GM21717 (cell line): ENCODE data around the gene PIAS2.
"Not testable (repeated sequence)": the region's sequence is repeated elsewhere in the genome, so short reads cannot be mapped to it uniquely, and the experiment has no call there.

ENCODE experiments used
- ATAC-seq: cut with Tn5 transposase; IDR thresholded peaks from one replicate; pipeline ENCODE4 v1.9.1; 2021; ENCODE audit warnings: mild to moderate bottlenecking, moderate library complexity; ENCODE audit not compliant: unreplicated experiment

Gene PIAS2

GRCh38 chr18:46917108-46917802, at the start of gene PIAS2, which contains the start of gene KATNAL2:
Gene PIAS2, minus strand, starts transcription at chr18:46917507. Its CDS starts 162 bp downstream, at chr18:46917345.
Gene KATNAL2, plus strand, starts transcription at chr18:46917602. Its CDS starts 29,271 bp downstream, at chr18:46946873.
- peak; percentile 77 for ATAC-seq

DNA sequence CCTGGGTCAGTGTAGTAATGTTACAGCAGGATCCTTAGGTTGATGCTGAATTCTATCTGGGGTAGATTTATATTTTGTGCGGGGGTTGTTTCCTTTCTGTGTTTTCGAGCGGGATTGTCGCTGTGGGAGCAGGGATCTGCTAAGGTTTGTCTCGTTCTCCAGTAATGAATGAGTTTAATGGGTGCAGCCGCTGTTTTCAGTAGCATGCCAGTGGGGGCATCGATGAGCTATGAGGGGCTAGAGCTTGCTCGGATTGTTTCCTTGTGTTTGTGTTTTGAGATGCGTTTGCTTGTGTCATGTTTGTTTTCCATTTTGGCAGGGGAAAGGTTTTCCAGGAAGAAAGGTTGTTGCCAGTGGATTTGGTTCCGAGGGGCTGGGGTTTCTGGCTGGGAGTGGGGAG, 49.0 kb upstream of the PIAS2 start:
- not testable (repeated sequence) for ATAC-seq

DNA sequence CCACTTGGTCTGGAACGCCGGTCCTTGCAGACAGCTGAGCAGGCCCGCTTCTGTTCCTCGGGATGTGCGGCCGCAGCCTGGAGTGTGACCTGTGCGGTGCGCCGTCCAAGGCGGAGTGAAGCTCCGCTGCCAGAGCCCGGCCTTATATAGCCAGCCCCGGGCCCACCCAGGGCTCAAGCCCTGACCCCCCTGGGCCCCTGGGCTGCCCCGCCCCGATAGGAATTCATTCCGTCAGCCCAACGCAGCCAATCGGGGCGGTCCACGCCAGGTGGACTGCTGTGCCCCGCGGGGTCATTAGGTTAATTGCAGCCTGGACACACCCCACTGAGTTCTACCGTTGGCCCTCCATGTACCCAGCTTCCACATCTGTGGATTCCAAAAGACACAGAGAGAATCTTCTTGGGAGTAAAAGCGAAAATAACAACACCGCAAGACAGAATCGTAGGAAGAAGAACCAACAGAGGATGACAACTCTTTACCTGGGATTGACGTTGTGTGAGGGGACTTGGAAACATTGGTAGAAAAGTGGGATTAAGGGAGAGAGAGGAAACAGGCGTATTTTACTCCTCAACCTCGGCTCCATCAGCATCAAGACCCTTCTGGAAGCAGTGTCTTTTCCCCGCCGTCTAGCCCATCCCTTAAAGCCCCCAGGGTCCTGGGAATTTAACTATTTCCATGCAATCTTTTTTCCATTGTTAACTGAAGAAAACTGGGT, 47.4 kb upstream of the PIAS2 start:
- not testable (repeated sequence) for ATAC-seq

DNA sequence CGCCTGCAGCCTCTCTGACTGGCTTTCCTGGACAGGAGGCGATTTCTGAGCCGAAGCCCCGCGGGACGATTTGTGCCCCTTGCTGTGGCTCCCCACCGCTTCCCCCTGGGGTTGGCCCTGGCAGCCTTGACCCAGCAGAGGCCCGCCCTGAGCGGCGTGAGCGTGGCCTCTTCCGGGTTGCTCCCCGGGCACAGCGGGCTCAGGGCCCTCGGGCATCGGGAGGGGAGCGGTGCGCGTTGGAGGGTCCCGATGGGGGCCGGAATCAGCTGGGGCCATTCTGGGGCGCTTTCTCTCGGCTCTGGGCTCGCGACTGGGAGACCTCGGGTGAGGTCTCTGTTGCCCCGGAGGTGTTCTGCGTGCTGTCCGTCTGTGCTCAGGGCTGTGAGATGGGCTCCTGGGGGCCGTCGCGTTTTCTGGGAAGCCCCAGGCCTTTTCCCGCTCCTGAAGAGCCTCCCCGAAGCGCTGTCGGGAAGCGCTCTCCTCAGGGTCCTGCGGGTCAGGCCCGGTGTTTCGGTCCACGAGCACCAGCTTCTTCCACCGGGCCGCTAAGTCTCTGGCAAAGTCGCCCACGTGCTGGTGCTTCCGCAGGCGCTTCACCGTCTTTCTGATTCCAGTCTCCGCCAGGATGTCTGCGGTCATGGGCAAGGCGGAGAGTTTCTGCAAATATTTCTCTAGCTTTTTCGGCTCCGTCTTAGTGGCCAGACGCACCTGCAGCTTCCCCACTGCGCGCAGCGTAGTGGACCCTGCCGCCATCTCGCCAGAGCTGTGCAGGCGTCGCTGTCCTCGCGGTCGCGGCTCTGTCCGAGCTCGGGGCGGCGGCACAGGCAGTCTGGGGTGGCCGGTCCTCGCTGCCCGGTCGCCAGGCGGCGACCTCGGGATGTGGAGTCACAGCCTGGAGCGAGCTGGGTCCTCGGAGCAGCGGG, 46.6 kb upstream of the PIAS2 start:
- ATAC-seq: not testable (repeated sequence)

GRCh38 chr18:46958209-46958608, 40.9 kb upstream of the PIAS2 start:
- ATAC-seq: no peak

DNA sequence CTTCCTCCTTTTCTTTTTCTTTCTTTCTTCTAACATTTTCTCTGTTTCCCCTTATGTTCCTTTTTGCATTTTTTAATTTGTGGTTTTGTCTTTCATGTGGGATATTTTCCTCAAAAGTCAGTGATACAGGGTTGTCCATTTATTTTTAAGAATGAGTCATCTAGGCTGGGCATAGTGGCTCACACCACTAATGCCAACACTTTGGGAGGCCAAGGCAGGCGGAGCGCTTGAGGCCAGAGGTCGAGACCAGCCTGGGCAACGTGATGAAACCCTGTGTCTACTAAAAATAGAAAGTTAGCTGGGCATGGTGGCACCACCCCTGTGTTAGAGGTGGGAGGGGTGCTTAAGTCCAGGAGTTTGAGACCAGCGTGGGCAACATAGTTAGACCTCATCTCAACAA, 35.9 kb upstream of the PIAS2 start:
- no peak for ATAC-seq

DNA sequence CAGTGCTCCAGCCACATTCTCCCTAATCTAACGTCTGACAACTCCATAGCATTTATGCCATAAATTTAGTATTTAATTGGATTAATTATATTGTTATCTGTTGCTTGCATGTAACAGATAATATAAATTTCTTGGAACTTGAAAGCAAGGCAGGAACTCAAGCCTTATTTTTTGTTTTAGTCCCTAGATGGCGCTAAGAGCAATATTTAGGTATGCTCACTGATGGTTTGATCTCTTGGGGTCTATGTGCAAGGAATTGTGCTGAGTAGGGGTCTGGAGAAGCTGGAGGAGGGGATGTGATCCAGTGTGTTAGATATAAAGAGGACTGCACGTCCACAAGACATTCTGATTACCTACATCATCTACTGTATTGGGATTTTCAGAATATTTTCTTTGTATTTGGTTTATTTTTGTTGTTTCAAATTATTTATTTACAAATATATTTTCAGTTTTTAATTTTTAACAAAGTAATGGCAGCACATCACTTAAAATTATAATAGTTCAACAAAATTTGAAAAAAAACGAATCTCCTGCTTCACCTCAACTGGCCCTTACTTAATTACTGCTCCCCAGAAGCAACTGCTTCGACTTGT, 32.9 kb upstream of the PIAS2 start:
- ATAC-seq: no peak

GRCh38 chr18:46946656-46947282, 29.5 kb upstream of the PIAS2 start:
- ATAC-seq: peak; percentile 96

DNA sequence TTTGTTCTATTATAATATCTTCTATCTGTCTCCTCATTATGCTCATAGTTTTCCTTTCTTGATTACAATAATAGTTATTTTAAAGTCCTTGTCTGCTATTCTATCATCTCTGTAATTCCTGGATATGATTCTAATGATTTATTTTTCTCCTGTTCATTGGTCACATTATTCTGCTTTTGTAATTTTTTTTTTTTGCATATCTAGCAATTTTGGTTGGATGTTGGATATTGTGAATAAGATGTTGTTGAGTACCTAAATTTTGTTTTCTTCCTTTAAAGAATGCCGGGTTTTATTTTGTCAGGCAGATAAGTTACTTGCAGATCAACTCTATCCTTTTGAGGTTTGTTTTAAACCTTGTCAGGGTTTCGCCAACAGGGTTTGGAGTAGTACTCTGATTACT, 25.3 kb upstream of the PIAS2 start:
- ATAC-seq: no peak

DNA sequence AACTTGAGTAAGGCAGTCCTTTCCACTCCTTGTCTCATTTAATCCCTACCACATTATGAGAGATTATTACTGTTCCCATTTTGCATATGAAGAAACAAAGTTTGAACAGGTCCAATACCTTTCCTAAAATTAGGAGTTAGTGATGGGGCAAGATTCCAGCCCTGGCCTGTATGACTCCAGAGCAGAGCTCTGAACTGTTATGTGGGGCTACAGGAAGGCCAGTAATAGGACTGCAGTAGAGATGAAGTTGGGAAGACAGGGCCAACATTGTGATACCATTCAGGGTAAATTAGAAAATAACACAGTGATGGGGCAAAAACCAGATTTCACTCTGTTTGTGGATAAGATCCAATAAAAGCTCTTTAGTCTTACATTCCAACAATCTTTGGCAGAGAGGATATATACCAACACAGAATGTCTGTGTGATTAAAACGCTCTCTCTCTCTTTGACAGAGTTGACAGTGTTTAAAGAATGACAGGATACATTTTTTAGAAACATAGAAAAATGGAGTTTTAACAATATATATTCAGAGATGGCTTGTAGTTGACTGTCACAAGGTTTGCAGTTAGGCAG, 22.8 kb upstream of the PIAS2 start:
- ATAC-seq: no peak

- ATAC-seq: no peak
Observed at GRCh38 chr18:46939337-46939963, 22.1 kb upstream of the PIAS2 start.

- ATAC-seq: no peak
Observed at GRCh38 chr18:46920653-46921052, 3.3 kb upstream of the PIAS2 start.

GRCh38 chr18:46920067-46920466, 2.8 kb upstream of the PIAS2 start:
- ATAC-seq: no peak

DNA sequence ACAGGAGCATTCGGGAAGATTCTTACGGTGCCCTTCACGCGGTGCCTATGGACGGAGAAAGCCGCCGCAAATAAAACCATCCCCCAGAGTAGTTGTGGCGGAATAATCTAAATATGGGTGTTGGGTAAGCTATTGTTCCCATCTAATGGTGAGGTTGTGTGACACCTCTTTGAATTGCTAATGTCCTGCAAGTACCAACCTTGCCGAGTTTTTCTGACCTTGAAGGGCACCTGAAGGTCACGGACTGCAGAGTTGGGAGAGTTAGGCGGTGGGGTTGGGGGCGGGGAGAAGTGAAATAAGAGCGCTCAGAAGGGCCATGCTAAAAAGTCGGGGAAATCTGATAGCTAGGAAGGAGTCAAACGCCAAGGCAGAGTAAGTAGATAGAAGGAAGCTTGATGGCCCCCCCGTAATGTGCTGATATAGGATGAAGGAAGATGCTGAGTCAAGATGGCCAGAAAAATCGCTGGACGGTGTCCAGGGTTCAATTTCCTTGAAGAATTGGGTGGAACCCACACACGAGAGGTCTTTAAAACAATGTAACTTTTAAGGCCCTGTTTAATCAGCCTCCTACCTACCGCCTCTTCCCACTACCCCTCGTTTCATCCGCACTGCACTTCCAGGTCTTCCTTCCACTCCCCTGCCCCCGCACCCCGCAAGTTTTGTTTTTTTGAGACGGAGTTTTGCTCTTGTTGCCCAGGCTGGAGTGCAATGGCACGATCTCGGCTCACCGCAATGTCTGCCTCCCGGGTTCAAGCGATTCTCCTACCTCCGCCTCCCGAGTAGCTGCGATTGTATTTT, 695 bp upstream of the PIAS2 start:
- no peak for ATAC-seq

- ATAC-seq: peak; percentile 31
Observed at GRCh38 chr18:46916551-46917107, 678 bp downstream of the PIAS2 start.

DNA sequence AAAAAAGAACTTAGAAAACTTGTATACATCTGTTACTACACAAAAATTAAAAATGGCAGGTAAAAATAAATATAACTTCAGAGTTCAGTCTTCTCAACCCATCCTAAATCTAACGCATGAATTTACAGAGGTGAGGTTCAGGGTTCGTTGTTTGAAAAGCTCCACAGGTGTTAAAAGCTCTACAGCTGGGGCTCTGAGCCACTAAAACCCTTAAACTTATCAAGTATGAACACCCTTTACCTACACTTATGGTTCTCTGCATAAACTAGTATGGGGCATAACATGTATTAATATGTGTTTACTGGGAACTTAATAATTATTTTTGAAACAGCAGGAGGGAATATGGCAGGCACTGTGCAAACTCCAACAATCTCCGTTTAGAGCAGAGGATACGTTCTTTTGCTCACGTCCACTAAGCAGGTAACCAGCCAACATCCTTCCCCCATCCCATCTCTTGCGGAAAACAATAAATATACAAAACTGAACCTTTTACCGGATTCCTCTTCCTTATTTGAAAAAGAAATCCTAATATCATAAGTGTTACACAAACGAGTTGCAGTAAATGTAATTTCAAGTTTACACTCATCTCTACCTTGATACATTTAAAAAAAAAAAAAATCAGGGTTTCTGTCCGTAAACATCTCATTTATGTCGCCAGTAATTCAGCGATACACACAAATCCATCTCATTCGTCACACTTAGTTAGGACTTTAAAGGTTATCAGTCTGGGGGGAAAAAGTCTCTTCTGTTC, 1.3 kb downstream of the PIAS2 start:
- no peak for ATAC-seq

DNA sequence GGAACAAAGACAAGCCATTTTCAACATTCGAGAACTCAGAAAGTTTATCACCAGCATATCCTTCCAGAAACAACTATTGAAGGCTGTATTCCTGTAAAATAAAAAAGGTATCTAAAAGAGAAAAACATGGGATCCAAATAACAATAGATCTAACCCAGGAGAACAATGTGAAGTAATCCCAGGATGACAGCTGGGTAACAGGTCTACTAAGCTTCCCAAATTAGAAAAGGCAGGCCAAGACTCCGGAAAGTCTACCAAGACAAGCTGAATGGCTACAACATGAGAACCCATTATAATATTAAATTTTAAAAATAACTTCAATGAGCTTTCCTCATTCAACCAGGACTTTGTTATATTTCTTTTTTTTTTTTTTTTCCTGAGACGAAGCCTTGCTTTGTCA, 6.5 kb downstream of the PIAS2 start:
- ATAC-seq: no peak

- ATAC-seq: no peak
Observed at GRCh38 chr18:46909497-46909896, 7.8 kb downstream of the PIAS2 start.
